ENCODE measurements around the gene NDUFB4.
"Not testable (repeated sequence)": the region's sequence is repeated elsewhere in the genome, so short reads cannot be mapped to it uniquely, and the experiment has no call there.

The NDUFB4 gene

DNA sequence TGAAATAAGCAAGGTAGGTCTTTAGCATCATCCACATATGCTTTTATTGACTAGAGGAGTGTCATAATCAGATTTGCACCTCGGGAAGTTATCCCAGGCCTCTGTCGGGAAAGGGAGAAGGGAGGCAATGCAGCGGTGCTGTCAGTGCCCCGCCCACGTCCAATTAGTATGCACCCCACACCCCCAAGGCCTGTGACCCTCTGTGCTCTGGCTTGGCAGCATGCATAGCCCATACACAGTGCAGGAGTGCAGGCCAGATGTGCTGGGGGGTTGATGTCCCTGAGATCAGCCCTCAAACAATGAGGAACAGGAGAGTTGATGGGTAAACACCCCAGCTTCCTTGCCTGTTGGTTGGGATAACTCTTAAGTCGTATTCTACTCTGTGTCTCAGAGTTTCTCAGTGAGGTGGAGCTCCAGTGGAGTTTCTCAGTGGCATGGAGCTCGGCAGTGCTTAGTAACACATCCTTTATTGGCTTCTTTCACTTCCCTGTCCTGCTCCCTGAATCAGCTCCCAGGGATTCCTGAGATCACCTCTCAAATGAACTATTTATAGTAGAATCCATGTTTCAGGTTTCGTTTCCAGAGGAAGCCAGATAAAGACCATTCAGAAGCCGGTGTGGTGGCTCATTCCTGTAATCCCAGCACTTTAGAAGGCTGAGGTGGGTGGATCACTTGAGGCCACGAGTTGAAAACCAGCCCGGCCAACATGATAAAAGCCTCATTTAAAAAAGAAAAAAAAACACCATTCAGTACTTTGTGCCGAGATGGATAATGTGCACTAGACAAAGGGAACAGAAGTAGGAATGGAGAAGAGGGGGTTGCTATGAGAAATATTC, 26.7 kb upstream of the NDUFB4 start:
- no peak for DNase-seq (ENCODE audit: insufficient read length, low spot score)
- FAIRE-seq, result no peak

DNA sequence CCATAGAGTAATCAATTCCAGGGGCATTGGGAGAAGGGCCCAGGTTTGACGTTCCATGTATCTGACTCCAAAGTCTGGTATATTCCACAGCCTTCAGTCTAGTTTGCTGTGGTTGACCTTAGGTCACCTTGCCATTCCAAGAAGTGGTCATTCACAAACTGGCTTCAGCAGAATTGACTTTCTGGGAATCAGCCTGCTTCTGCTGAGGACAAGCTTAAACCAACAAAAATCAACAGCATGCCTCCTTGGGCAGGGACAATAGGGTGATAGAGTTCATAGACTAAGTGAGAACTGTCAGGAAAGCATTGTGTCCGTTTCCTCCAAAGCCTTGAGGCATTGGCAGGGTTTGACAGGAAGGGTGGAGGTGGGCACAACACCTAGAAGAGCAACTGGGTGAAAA, 24.1 kb upstream of the NDUFB4 start:
- FAIRE-seq (no peak), DNase-seq (ENCODE audit: insufficient read length, low spot score) (no peak)

DNA sequence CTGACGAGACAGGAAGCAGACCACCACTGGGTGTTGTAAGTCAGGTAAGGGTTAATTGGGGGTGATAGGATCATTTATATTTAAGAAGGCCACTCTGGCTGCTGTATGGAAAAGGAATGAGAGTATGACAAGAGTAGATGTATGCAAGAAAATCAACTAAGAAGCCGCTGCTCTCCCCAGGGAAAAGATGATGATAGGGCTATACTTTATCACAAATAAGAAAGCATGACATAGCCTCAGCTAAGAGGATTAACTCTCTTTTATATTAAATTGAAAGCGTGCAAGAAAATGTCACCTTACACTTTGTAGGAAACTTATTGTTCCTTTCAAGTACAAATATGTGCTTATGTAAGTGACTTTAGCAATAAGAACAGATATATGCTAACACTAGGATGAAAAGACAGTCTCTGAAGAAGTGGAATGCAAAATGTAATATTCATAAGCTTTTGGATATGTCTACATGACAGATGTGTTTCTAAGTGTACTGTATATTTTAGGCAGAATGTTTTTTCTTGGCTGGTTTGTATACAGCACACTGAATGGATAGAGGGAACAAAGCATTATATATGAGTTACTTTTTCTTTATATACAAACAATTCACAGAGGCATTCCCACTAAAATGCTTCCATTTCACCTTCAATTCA, 8.7 kb upstream of the NDUFB4 start:
- DNase-seq (ENCODE audit: insufficient read length, low spot score) (no peak), FAIRE-seq (no peak)

DNA sequence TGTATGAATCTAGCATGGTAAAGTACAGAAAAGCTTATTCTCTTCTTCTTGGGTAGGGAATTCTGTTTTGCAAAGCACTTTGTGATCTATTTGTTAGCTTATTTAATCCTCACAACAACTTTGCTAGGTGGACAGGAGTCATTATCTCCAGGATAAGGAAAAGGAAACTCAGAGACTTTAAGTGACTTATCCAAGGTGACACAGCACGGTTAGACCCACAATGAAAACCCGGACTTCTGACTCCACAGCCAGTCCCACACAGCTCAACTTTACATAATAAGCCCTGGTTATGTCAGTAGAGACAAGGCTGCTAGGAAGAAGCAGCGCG, 384 bp upstream of the NDUFB4 start:
- DNase-seq (ENCODE audit: insufficient read length, low spot score), result no peak
- FAIRE-seq, result no peak

DNA sequence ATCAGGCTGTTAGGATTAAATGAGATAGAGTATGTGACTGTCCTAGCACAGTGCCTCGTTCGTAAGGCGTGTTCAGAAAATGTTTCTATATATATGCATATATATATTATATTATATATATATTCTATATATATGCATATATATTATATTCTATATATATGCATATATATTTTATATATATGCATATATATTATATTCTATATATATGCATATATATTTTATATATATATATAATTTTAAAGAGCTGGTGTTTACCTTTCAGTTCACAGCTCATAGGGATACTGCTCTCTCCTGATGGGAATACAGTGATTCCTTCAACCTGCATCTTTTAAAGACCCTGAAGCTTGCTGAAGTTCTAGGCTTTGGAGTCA, 702 bp downstream of the NDUFB4 start:
- no peak for DNase-seq (ENCODE audit: insufficient read length, low spot score)
- no peak for FAIRE-seq

DNA sequence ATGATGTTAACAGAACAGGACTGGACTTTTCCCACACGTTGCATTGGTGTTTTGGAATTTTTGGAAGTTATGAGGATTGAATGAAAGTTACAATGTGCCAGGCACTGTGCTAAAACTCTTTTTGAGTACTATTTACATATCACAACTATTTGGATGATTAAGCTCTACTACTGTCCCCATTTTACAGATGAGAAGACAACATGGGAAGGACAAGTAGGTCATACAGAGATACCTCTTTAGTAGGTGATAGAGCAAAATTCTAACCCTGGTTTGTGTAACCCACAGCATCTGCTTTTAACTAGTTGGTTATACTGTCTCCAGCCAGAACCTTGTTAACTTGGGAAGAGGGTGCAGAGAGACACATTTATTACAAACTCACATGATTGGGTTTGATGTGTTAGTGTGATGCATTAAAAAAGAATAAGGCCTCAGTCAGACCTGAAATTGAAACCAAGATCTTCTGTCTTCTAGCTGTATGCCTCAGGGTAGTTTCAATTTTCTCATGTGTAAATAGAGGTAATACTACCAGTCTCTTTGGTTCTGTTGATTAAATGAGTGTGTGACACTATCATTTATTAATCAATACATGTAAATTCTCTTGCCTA, 1.4 kb downstream of the NDUFB4 start:
- DNase-seq (ENCODE audit: insufficient read length, low spot score) (no peak), FAIRE-seq (no peak)

DNA sequence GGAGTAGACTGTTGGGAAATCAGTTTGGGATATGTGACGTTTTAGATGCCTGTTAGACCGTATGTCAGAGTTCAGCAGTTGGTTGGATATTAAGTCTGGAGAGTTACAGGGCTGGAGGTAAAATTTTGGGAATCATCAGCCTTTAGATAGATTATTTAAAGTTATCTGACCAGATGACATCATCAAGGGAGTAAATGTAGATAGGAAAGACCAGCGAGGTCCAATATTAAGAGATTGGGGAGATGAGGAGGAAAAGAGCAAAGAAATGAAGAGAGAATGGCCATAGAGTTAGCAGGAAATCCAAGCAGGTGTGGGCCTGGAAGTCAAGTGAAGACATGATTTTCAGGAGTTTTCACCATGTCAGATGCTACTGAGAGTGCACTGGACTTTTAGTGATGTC, 3.1 kb downstream of the NDUFB4 start:
- no peak for FAIRE-seq
- DNase-seq (ENCODE audit: insufficient read length, low spot score), result no peak

DNA sequence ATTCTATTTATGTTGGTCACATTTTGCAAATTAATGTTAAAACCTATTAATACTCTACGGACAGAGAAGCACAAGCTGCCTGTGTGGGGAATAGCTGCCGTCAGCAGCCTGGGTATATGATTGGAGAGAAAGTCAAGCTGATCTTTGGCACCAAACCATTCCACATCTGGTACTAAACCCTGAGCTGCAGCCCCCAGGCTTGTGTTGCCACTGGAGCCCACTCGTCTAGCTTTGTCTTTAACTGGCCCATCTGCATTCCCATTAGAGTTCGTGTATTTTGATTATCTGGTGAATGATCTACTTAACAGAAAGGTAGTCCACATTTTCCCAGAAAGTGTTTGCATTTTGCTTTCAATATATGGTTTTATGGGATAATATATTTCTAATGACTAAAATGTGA, 5.4 kb downstream of the NDUFB4 start:
- DNase-seq (ENCODE audit: insufficient read length, low spot score) (no peak), FAIRE-seq (no peak)

DNA sequence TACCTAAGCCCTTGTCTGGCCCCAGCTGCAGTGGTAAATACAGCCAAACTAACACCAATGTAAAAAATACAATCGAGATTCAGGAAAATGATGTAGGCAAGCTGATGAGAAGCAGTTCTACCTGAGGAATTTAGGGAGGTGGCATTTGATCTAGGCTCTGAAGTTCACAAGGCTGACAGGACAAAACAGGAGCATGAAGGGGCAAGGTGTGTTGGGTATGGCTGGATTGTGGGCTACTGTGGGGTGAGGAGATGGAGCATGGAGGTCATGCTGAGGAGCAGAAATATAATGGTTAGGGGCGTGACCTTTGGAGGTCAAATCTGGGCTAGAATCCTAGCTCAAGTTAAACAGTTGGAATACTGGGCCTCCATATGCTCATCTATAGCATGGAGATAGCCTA, 6.5 kb downstream of the NDUFB4 start:
- DNase-seq (ENCODE audit: insufficient read length, low spot score), result no peak
- FAIRE-seq, result no peak

DNA sequence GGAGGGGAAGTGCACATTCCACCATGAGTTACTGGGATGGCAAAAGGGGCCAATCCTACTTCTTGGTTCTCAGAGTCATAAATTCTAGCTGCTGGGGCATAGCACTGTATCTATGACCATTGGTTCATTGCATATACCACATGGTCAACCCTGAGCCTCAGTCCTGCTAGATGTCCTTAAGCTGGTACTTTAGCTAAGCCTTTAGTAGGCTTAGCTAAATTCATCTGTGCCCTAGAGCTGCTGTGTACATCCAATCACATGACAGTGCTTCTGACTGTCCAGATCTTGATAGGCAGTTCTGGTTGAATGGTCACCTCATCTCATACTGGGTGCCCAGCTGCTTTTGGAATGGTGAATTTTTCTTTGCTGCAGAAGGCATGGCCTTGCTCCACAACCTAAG, 8.2 kb downstream of the NDUFB4 start:
- FAIRE-seq (no peak), DNase-seq (ENCODE audit: insufficient read length, low spot score) (no peak)

DNA sequence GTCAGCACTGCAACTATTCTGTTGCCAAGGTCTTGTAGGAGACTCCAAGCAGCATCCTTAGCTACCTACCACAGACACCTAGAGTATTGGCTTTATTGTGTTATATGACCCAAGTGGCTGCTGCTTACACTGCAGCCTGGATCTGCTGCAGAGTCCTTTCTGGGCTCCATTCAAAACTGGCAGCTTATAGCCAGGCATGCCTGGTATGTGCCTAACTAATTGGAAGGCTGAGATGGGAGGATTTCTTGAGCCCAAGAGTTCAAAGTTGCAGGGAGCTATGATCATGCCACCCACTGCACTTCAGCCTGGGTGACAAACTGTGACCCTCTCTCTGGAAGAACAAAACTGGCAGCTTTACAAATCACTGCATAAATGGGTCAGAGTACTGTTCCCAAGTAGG, 8.6 kb downstream of the NDUFB4 start:
- no peak for FAIRE-seq
- no peak for DNase-seq (ENCODE audit: insufficient read length, low spot score)

DNA sequence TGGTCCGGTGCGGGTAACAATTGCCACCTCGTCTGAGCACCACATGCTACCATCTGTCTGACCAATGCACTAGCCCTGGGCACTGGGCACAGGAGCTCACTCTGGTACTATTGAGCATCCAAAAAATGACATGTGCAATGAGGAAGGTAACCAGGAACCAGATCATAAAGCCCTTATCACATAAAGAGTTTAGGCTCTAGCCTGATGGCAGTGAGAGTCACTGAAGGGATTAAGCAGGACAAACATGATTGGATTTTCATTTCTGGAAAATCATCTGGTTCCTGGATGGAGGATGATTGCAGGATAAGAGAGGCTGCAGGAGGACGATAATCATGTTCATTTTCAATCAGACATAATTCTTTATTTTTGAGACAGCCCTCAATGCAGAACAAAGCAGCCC, 12.4 kb downstream of the NDUFB4 start:
- no peak for DNase-seq (ENCODE audit: insufficient read length, low spot score)
- FAIRE-seq, result no peak

DNA sequence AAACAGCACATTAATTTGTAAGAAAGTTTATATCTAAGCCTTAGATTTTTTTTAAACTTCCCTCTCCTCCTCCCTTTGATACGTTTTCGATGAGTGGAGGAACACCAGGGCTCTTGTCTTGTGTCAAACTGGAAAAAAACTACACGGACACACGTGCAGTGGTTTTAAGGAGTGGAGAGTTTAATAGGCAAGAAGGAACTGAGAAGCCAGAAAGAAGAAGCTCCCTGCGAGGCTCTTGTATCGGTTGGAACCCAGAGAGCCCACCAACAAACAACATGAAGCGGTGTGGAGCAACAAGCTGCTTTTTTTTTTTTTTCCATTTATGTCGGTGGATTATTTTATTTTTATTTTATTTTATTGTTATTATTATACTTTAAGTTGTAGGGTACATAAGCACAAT, 18.6 kb downstream of the NDUFB4 start:
- no peak for DNase-seq (ENCODE audit: insufficient read length, low spot score)
- FAIRE-seq, result no peak

DNA sequence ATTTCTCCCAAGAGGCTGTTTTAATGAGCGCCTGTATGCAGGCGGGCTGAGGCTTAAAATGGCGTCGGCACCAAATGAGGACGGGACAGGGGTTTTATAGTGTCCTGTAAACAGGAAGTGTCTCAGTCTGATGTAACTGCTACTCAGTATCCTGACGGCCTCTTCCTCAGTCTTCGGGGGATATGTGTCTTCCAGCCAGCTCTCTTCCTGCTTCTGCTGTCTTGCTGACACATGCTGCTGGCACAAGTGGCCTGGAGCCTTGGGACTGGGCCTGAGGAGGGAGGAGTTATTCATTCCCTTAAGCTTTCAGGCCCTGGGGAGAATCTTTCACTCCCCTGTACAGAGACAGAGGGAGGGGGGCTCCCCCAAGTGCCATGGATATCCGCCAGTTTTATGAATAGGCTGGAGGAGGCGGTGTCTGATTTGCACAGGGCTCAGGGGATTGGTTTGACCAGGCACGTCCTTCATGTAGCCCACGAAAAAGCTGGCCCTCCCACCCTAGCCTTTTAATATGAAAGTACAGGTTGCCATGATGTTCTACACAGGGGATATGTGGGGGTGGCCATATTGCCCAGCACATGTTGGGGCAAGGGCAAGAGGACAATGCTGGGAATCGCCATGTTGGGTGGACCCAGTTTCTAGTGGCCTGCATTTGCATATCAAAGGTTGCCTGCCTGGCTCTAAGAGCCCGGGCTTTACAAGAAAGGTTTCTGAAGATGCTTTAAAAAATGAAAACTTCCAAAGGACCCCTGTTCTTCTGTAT, 19.9 kb downstream of the NDUFB4 start:
- no peak for FAIRE-seq
- DNase-seq (ENCODE audit: insufficient read length, low spot score), result peak; percentile 7

DNA sequence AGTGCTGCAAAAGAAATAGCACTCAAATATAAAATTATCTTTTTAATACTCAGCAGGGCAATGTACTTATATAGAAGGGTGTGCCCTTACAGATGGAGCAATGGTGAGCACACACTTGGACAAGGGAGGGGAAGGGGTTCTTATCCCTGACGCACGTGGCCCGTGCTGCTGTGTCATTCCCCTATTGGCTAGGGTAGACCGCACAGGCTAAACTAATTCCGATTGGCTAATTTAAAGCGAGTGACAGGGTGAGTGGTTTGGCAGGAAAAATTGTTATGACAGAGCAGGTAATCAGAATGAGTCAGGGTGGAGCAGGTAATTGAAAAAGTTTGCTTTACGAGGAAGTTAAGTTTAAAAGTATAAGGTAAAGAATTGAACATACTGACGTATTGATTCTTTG, 20.6 kb downstream of the NDUFB4 start:
- not testable (repeated sequence) for FAIRE-seq

DNA sequence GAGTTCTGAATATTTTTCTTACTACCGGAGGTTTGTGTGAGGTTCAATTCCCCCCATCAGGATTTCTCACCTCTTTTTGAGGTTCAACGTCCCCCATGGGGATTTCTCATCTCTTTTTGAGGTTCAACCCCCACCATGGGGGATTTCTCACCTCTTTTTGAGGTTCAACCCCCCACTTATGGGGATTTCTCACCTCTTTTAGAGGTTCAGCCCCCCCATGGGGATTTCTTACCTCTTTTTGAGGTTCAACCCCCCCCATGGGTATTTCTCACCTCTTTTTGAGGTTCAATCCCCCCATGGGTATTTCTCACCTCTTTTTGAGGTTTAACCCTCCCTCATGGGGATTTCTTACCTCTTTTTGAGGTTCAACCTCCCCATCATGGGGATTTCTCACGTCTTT, 26.3 kb downstream of the NDUFB4 start:
- no peak for FAIRE-seq
- DNase-seq (ENCODE audit: insufficient read length, low spot score), result no peak

More for the DNA sequence above, 20.6 kb downstream of the NDUFB4 start:
- not testable (repeated sequence) for DNase-seq (ENCODE audit: insufficient read length, low spot score)

DNA sequence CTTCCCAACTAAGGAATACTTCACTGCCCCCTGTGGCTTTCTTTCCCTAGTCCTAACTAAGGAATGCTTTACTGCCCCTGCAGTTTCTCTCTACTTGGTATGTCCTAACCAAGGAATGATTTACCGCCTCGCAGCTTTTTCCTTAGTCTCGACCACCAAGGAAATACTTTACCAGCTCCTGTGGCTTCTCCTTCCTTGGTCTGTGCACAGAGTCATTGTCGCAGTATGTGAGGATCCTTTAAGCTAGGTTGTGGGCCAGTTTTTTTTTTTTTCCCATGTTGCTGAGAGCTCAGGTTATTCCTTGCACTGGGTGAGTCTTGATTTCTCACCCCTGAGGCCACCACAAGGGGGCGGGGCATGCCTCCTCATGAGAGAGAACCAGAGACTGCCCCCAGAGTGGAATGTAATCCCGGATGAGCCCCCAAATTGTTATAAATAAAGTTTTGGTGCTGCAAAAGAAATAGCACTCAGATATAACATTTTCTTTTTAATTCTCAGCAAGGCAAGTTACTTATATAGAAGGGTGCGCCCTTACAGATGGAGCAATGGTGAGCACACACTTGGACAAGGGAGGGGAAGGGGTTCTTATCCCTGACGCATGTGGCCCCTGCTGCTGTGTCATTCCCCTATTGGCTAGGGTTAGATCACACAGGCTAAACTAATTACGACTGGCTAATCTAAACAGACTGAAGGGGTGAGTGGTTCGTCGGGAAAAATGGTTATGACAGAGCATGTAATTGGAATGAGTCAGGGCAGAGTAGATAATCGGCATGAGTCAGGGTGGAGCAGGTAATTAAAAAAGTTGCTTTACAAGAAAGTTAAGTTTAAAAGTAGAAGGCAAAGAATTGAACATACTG, 27.0 kb downstream of the NDUFB4 start:
- no peak for FAIRE-seq
- no peak for DNase-seq (ENCODE audit: insufficient read length, low spot score)

DNA sequence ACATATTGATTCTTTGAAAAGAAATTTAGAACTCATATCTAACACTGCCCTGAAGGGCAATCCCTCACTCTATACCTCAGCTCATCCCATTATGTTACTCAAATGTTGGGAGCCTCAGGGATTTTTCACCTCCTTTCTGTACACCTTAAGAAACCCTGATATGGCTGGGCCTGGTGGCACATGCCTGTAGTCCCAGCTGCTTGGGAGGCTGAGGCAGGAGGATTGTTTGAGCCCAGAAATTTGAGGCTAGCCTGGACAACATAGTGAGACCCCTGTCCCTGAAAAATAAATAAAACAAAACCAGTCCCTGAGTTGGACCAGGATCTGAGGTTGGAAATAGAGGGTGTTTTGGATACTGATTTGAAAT, 27.6 kb downstream of the NDUFB4 start:
- no peak for FAIRE-seq

DNA sequence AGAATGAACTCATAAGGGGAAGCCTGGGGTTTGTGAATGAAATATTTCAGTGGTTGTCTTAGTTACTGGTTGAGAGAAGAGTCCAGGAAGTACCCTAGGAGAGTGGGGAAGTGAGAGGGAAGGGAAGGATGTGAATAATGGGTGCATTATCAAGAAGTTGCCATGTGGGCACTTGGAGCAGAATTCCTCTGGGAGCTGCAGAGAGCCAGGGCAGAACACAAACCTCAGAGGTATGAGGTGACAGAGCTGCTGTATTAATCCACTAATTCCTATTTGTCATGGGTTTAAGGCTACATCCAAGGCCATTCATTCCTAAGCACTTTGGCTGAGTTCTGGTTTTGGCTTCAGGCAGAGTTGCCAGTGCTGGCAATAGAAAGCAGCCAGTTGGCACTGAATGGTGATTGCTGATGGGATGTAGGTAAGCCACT, 29.0 kb downstream of the NDUFB4 start:
- FAIRE-seq, result no peak

More for the DNA sequence above, 27.6 kb downstream of the NDUFB4 start:
- DNase-seq (ENCODE audit: insufficient read length, low spot score), result no peak

DNA sequence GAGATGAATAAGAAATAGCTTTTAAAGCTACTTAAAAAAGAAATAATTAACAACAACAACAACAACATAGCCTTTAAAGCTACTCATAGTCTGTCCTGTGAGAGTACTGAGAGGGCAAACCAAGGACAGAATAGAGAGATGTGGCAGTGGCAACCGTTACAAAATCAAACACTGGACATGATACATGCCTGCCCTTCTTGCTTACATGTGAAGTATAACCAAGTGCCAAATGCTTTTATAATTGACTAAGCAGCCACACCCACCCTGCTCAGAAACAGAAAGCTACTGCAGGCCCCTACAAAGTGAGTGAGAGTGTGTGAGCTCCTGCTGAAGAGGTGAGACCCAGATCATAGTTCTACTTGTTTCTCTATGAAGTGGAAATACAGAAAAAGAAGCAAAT, 38.4 kb downstream of the NDUFB4 start:
- FAIRE-seq, result no peak
- no peak for DNase-seq (ENCODE audit: insufficient read length, low spot score)

More for the DNA sequence above, 29.0 kb downstream of the NDUFB4 start:
- no peak for DNase-seq (ENCODE audit: insufficient read length, low spot score)

Data from HTR-8/SVneo (cell line).